Bronchial epithelial cell (primary cell): ENCODE results near the gene GDPD3. TPM values are rescaled to one million over a fixed set of nuclear protein-coding genes. Genes with fewer than 3 reads are reported as not detected.
"Not testable (repeated sequence)": the region's sequence is repeated elsewhere in the genome, so short reads cannot be mapped to it uniquely, and the experiment has no call there.

Source experiments
- DNase-seq: peaks from one replicate; pipeline ENCODE4 v3.0.0-alpha.2; 2010; ENCODE audit warnings: low read depth
- FAIRE-seq: peaks from 2 replicates; lab custom pipeline; 2011; peaks lifted over from hg19 to GRCh38; lab: Jason Lieb, UNC
- H3K27me3 ChIP-seq: 2 replicates; pipeline ENCODE4 v1.5.1; 2011; ENCODE audit warnings: low read length; ENCODE audit not compliant: control insufficient read depth, insufficient read depth
- H3K36me3 ChIP-seq: 2 replicates; pipeline ENCODE4 v1.5.1; 2011; ENCODE audit warnings: low read length; ENCODE audit not compliant: control insufficient read depth, insufficient read depth
- H3K4me3 ChIP-seq: 2 replicates; pipeline ENCODE4 v1.5.1; 2011; ENCODE audit warnings: mild to moderate bottlenecking, low read depth, low read length, control low read depth
- total RNA-seq: library from RNA; depleted of rRNA; stranded (reverse); fragments of >200 nt; gene quantifications from 2 replicates; pipeline ENCODE4 v1.2.1, GENCODE V29; 2014
- TF ChIP-seq, protein P1 (sequence below): IDR thresholded peaks from 2 replicates; pipeline ENCODE4 v1.5.1; 2011; ENCODE audit warnings: mild to moderate bottlenecking, moderate library complexity, low read length, control low read depth, inconsistent platforms; ENCODE audit not compliant: insufficient read depth, severe bottlenecking

The GDPD3 gene
- total RNA-seq, 1 donor from 2014 or later, result 7.1 TPM

DNA sequence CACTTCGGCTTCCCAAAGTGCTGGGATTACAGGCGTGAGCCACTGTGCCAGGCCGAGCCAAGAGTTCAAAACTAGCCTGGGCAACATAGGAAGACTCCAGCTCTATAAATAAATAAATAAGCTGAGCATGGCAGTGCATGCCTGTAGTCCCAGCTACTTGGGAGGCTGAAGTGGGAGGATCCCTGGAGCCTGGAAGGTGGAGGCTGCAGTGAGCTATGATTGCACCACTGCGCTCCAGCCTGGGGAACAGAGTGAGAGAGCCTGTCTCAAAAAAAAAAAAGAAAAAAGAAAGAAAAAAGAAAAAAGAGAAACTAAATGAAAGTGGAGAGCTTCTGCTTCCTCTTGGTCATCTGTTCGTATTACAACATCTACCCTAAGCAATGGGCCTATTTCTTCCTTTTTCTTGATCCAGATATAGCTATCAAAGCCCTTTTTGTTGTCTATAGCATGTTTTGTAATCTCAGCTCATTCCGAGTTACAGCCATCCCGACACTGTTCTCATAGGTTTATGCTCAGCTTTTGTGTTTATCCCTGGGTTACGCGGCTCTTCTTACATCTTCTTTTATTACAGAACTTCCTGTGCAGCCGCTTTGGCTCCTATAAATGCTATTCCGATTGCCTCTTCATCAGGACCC lies 23.8 kb upstream of the GDPD3 start:
- no peak for DNase-seq
- H3K27me3 ChIP-seq, result no peaks in the 10 kb centered on the region
- H3K4me3 ChIP-seq, result no peak overlapping the region
- no peaks in the 10 kb centered on the region for H3K36me3 ChIP-seq
- TF ChIP-seq, protein P1, sequence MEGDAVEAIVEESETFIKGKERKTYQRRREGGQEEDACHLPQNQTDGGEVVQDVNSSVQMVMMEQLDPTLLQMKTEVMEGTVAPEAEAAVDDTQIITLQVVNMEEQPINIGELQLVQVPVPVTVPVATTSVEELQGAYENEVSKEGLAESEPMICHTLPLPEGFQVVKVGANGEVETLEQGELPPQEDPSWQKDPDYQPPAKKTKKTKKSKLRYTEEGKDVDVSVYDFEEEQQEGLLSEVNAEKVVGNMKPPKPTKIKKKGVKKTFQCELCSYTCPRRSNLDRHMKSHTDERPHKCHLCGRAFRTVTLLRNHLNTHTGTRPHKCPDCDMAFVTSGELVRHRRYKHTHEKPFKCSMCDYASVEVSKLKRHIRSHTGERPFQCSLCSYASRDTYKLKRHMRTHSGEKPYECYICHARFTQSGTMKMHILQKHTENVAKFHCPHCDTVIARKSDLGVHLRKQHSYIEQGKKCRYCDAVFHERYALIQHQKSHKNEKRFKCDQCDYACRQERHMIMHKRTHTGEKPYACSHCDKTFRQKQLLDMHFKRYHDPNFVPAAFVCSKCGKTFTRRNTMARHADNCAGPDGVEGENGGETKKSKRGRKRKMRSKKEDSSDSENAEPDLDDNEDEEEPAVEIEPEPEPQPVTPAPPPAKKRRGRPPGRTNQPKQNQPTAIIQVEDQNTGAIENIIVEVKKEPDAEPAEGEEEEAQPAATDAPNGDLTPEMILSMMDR, result no peak
- no peak for FAIRE-seq

DNA sequence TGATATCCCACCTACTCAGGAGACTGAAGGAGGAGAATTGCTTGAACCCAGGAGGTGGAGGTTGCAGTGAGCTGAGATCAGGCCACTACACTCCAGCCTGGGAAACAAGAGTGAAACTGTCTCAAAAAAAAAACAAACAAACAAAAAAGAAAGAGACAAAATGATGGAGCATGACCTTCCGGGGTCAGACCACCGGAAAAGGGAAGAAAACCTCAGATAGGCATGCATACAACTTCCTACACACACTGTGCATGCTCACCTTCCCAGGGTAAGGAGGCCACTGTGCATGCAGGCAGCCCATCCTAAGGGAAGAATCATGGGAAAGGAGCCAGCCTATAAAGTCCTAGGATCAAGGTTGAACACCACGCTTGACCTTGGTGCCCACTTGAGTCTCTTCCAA lies 19.3 kb upstream of the GDPD3 start:
- Histone ChIP-seq H3K4me3 (no peak overlapping the region), H3K27me3 (no peaks in the 10 kb centered on the region), H3K36me3 (no peaks in the 10 kb centered on the region)
- no peak for FAIRE-seq
- TF ChIP-seq, protein P1, result no peak
- DNase-seq, result no peak

GRCh38 chr16:30131869-30132475 lies 18.6 kb upstream of the GDPD3 start:
- FAIRE-seq, result no peak
- Histone ChIP-seq H3K36me3 (no peaks in the 10 kb centered on the region), H3K27me3 (no peaks in the 10 kb centered on the region), H3K4me3 (no peak overlapping the region)
- DNase-seq, result no peak
- TF ChIP-seq, protein P1, result no peak

GRCh38 chr16:30127993-30128392 lies 14.7 kb upstream of the GDPD3 start:
- TF ChIP-seq, protein P1, result no peak
- FAIRE-seq (no peak), DNase-seq (no peak)
- no peaks in the 10 kb centered on the region for H3K36me3 ChIP-seq
- no peak overlapping the region for H3K4me3 ChIP-seq
- no peaks in the 10 kb centered on the region for H3K27me3 ChIP-seq

- not testable (repeated sequence) for H3K4me3 ChIP-seq, DNase-seq, H3K36me3 ChIP-seq, H3K27me3 ChIP-seq, FAIRE-seq
Measured at GRCh38 chr16:30125690-30126089, 12.4 kb upstream of the GDPD3 start.

DNA sequence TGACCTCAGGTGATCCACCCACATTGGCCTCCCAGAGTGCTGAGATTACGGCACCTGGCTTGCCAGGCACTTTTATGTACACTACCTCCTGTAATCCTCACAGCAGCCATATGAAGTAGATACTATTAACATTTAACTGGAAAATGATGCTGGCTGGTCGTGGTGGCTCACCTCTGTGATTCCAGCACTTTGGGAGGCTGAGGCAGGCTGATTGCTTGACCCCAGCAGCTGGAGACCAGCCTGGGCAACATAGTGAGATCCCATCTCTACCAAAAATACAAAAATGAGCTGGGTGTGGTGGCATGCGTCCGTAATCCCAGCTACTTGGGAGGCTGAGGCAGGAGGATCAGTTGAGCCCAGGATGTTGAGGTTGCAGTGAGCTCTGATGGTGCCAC lies 11.6 kb upstream of the GDPD3 start:
- TF ChIP-seq, protein P1, result no peak
- Histone ChIP-seq H3K36me3 (no peaks in the 10 kb centered on the region), H3K27me3 (no peaks in the 10 kb centered on the region), H3K4me3 (no peak overlapping the region)
- FAIRE-seq, result no peak
- no peak for DNase-seq
